ENCODE results near the gene CLOCK. TPM values are rescaled to one million over a fixed set of nuclear protein-coding genes. Genes with fewer than 3 reads are reported as not detected.

The CLOCK gene
- total and polyA plus RNA-seq, 9 of the 15 experiments (the other 6 are each of a cell fraction or from before 2014, with no cell fraction given), result 3.7 to 14.4 (median 9.4) TPM

GRCh38 chr4:55545641-55546505 is 836 bp downstream of the CLOCK start (continued):
- TF ChIP-seq CCNT2 (IDR thresholded peaks at IDR 0.05; ENCODE audit: borderline replicate concordance, extremely low read depth, insufficient read length, low read depth, low read length), result peak; percentile 90
- TF ChIP-seq ZNF318 (IDR thresholded peaks at IDR 0.05; ENCODE audit: borderline replicate concordance in 1 of 2, low read depth in 1 of 2), result no peak
- TF ChIP-seq SRF (CRISPR knock-in tag; IDR thresholded peaks at IDR 0.05), result no peak
- TF ChIP-seq RNF2 (IDR thresholded peaks at IDR 0.05), result peak; percentile 29; the same call in 1 of the 2 replicates
- no peak for TF ChIP-seq GTF2F1 (IDR thresholded peaks at IDR 0.05; ENCODE audit: low read depth, low read length)
- TF ChIP-seq ZNF639 (CRISPR knock-in tag; conservative IDR thresholded peaks at IDR 0.05 in 1 of 2, IDR thresholded peaks at IDR 0.05 in 1 of 2), result peak in 1 of 2 experiments; percentile 99; a peak in 2 of 4 replicates
- TF ChIP-seq TCFL5 (CRISPR knock-in tag; conservative IDR thresholded peaks at IDR 0.05), result no peak
- TF ChIP-seq FOSL1 (tag; conservative IDR thresholded peaks at IDR 0.05), result peak; percentile 54
- no peak for TF ChIP-seq ARID1B (IDR thresholded peaks at IDR 0.05)
- no peak for TF ChIP-seq CREBBP (IDR thresholded peaks at IDR 0.05; ENCODE audit: low read depth, low read length)
- no peak for TF ChIP-seq POLR2AphosphoS2 (IDR thresholded peaks at IDR 0.05; ENCODE audit: low read length)
- TF ChIP-seq HNRNPL (IDR thresholded peaks at IDR 0.05; ENCODE audit: low read depth, low read length), result 0 out of 2 replicates have a peak, but pooled peaks have one; percentile 44
- no peak for TF ChIP-seq ZNF274 (IDR thresholded peaks at IDR 0.05; ENCODE audit: borderline replicate concordance, low read depth, low read length)
- no peak for TF ChIP-seq MEF2D (tag; conservative IDR thresholded peaks at IDR 0.05; ENCODE audit: low read depth)
- no peak for TF ChIP-seq ZNF507 (tag; conservative IDR thresholded peaks at IDR 0.05)

Data from K562 (cell line).